GM12878 (cell line): ENCODE results near the gene SRBD1. TPM values are rescaled to one million over a fixed set of nuclear protein-coding genes. Genes with fewer than 3 reads are reported as not detected.

Experiments used
- ATAC-seq: fragments of 200-7000 bp; cut with Tn5 transposase; 3 replicates; pipeline ENCODE4 v1.9.1; 2020; ENCODE audit warnings: mild to moderate bottlenecking, moderate library complexity
- BruUV-seq: library from RNA; stranded (reverse); fragments of 400-500 nt; replicated peaks from 2 replicates; lab custom pipeline; 2021; lab: Mats Ljungman, UMichigan
- CTCF ChIA-PET: fragments of 300-600 bp; sonication (Branson Sonifier 250); formaldehyde crosslinking; extraction: SDS; loops from one replicate; lab custom pipeline; 2021; ENCODE audit warnings: inconsistent platforms; lab: Yijun Ruan, JAX
- POLR2A ChIA-PET: fragments of 350-600 bp; formaldehyde crosslinking; extraction: SDS; loops from one replicate; lab custom pipeline; 2021; ENCODE audit warnings: inconsistent platforms; lab: Charles Lee
- RAD21 ChIA-PET: fragments of 300-600 bp; sonication (Branson Sonifier 250); formaldehyde crosslinking; loops from one replicate; lab custom pipeline; 2023; ENCODE audit warnings: antibody characterized with exemption; ENCODE audit not compliant: unreplicated experiment; lab: Charles Lee
- SMC1A ChIA-PET: fragments of 300-600 bp; sonication (Branson Sonifier 250); formaldehyde crosslinking; loops from one replicate; lab custom pipeline; 2023; ENCODE audit not compliant: unreplicated experiment, uncharacterized antibody; lab: Charles Lee
- DNase-seq: peaks from one replicate; pipeline ENCODE4 v3.0.0-alpha.2; 2011; ENCODE audit warnings: low read depth, low spot score
- FAIRE-seq: peaks from 3 replicates; lab custom pipeline; 2011; peaks lifted over from hg19 to GRCh38; lab: Jason Lieb, UNC
- H2AFZ ChIP-seq: 2 replicates; pipeline ENCODE4 v1.6.0; 2011; ENCODE audit warnings: low read depth, low read length, control low read depth; ENCODE audit not compliant: control insufficient read depth
- H3K27ac ChIP-seq: 2 replicates; pipeline ENCODE4 v1.5.1; 2011; ENCODE audit warnings: control low read depth; ENCODE audit not compliant: control insufficient read depth, insufficient read depth
- H3K27me3 ChIP-seq, 2 experiments: replicated peaks in 1 of 2; 2 replicates each; pipeline versions ENCODE4 v1.6.0 to v1.6.1; 2011; ENCODE audit warnings: low read length in 1 of 2; ENCODE audit not compliant: control insufficient read depth in 2 of 2, insufficient read depth in 2 of 2
- H3K36me3 ChIP-seq, 2 experiments: 2 replicates each; pipeline ENCODE4 v1.5.1; 2011; ENCODE audit warnings: low read length in 1 of 2; ENCODE audit not compliant: control insufficient read depth in 2 of 2, insufficient read depth in 2 of 2
- H3K4me1 ChIP-seq: 2 replicates; pipeline ENCODE4 v1.6.1; 2011; ENCODE audit warnings: mild to moderate bottlenecking, low read length, moderate library complexity, mixed read lengths; ENCODE audit not compliant: control insufficient read depth, insufficient read depth
- H3K4me2 ChIP-seq: 2 replicates; pipeline ENCODE4 v1.6.0; 2011; ENCODE audit warnings: control low read depth; ENCODE audit not compliant: control insufficient read depth, insufficient read depth
- H3K4me3 ChIP-seq: fragments of 200-600 bp; sonication (generic); 2 replicates; pipeline ENCODE4 v1.5.1; 2016
- H3K79me2 ChIP-seq: 2 replicates; pipeline ENCODE4 v1.6.0; 2011; ENCODE audit warnings: low read length; ENCODE audit not compliant: control insufficient read depth, insufficient read depth
- H3K9ac ChIP-seq: 2 replicates; pipeline ENCODE4 v1.8.0; 2011; ENCODE audit warnings: low read length, control low read depth, mixed read lengths; ENCODE audit not compliant: control insufficient read depth, insufficient read depth
- H3K9me3 ChIP-seq: replicated peaks from 3 replicates; pipeline ENCODE4 v1.5.1; 2011; ENCODE audit warnings: mild to moderate bottlenecking, low read length; ENCODE audit not compliant: control insufficient read depth, insufficient read depth
- H4K20me1 ChIP-seq: 2 replicates; pipeline ENCODE4 v1.6.0; 2011; ENCODE audit not compliant: control insufficient read depth, insufficient read depth
- CUX1 ChIP-seq: IDR thresholded peaks from 2 replicates; pipeline ENCODE4 v1.6.1; 2012; ENCODE audit warnings: improper control_type of control experiment, low read depth, low read length; ENCODE audit not compliant: insufficient replicate concordance
- IKZF2 ChIP-seq, 2 experiments: fragments of 450-650 bp; IDR thresholded peaks; 2 replicates each; pipeline ENCODE4 v1.6.1; 2017; ENCODE audit warnings: mild to moderate bottlenecking in 2 of 2, moderate library complexity in 2 of 2
- KAT2A ChIP-seq: conservative IDR thresholded peaks from 2 replicates; pipeline ENCODE4 v1.6.1; 2011; ENCODE audit warnings: low read depth, low read length; ENCODE audit not compliant: control insufficient read depth
- PAX8 ChIP-seq: fragments of 450-650 bp; IDR thresholded peaks from 2 replicates; pipeline ENCODE4 v1.6.1; 2017; ENCODE audit warnings: mild to moderate bottlenecking, moderate library complexity
- POLR2AphosphoS5 ChIP-seq: IDR thresholded peaks from 2 replicates; pipeline ENCODE4 v1.6.1; 2011; ENCODE audit warnings: mild to moderate bottlenecking, low read length, inconsistent platforms
- SUZ12 ChIP-seq: fragments of 200-600 bp; sonication (generic); IDR thresholded peaks from one replicate; pipeline ENCODE4 v1.6.1; 2018; ENCODE audit warnings: antibody characterized with exemption, mild to moderate bottlenecking; ENCODE audit not compliant: unreplicated experiment
- ZNF207 ChIP-seq: fragments of 450-650 bp; IDR thresholded peaks from 2 replicates; pipeline ENCODE4 v1.6.1; 2014; ENCODE audit warnings: antibody characterized with exemption, mild to moderate bottlenecking, borderline replicate concordance
- WGBS: methylation state at CpG from one replicate; pipeline ENCODE4 v1.1.6; 2016; ENCODE audit warnings: low lambda C conversion rate; ENCODE audit not compliant: insufficient replicate concordance, insufficient coverage; ENCODE audit errors: missing lambda C conversion rate; 5-methylcytosine and 5-hydroxymethylcytosine counted together
- in situ Hi-C: fragments of 300-500 bp; cut with MboI; formaldehyde crosslinking; loops from 9 replicates; pipeline ENCODE4 v1.14.3; 2018; ENCODE audit warnings: mixed read lengths
- intact Hi-C: fragments of 100-400 bp; cut with micrococcal nuclease; formaldehyde crosslinking; loops from one replicate; pipeline ENCODE4 v1.14.2; 2022; ENCODE audit not compliant: unreplicated experiment
- polyA plus RNA-seq, 11 experiments: library from polyadenylated mRNA; depleted of rRNA in 4 of 11; unstranded in 6 of 11; stranded (reverse) in 5 of 11; fragments of >200 nt; fragmentation: Nextera tagmentation in 4 of 11; fragmentation: Illumina TruSeq in 1 of 11; extraction: Ambion mirVana in 4 of 11; extraction: Trizol in 1 of 11; gene quantifications; 1 replicate in 1 of 11; 2 replicates in 10 of 11; pipeline versions ENCODE4 v1.2.1 to v1.2.3, GENCODE V29; 2011 to 2016; ENCODE audit warnings: inconsistent platforms in 2 of 11, missing spikeins in 2 of 11, low read depth in 1 of 11
- total RNA-seq, 4 experiments: library from RNA; depleted of rRNA in 3 of 4; stranded (reverse); fragments of >200 nt in 3 of 4; fragmentation: Illumina TruSeq in 1 of 4; extraction: Trizol in 1 of 4; gene quantifications; 2 replicates each; pipeline versions ENCODE4 v1.2.1 to v1.2.3, GENCODE V29; 2013 to 2021
- TF ChIP-seq, protein P1 (sequence below): fragments of 450-650 bp; formaldehyde crosslinking; IDR thresholded peaks from 2 replicates; pipeline ENCODE4 v1.5.0; 2022; ENCODE audit warnings: mild to moderate bottlenecking, missing genetic modification characterization
- TF ChIP-seq, protein P2 (sequence below), 3 experiments: IDR thresholded peaks in 2 of 3; conservative IDR thresholded peaks in 1 of 3; 2 replicates each; pipeline ENCODE4 v1.5.1; 2011; ENCODE audit warnings: low read depth in 3 of 3, low read length in 3 of 3, mild to moderate bottlenecking in 3 of 3, control low read depth in 2 of 3, moderate library complexity in 2 of 3, inconsistent platforms in 1 of 3, mixed read lengths in 1 of 3; ENCODE audit not compliant: control insufficient read depth in 2 of 3, insufficient read depth in 1 of 3; ENCODE audit errors: extremely low read depth in 1 of 3

SRBD1 gene
- total and polyA plus RNA-seq, 10 of the 15 experiments (the other 5 are each of a cell fraction or from before 2014, with no cell fraction given), result 9.7 to 33.1 (median 20.1) TPM

- Histone ChIP-seq H3K4me2 (no peak overlapping the region), H3K27ac (no peak overlapping the region), H4K20me1 (no peaks in the 10 kb centered on the region), H3K36me3 (peaks cover 0 to 2% of the 10 kb centered on the region in 2 experiments; a peak in 2 of 4 replicates), H3K9ac (no peak overlapping the region), H3K79me2 (peaks cover 4% of the 10 kb centered on the region; the same call in 1 of the 2 replicates), H3K4me3 (no peak overlapping the region), H3K27me3 (no peaks in the 10 kb centered on the region), H3K4me1 (no peaks in the 10 kb centered on the region), H3K9me3 (no peaks in the 10 kb centered on the region), H2AFZ (no peak overlapping the region)
- no peak for ATAC-seq
- SMC1A ChIA-PET, result interaction anchor here (1.0 to 2.9 kb wide), 8 partner anchors 10 to 352 kb away, joined by 3 to 15 read pairs (median 4); no protein-coding TSS in a partner anchor
- in situ Hi-C loops, result no loop called here
- POLR2A ChIA-PET, result interaction anchor here (0.8 kb wide), 1 partner anchor 10 kb away, joined by 5 read pairs; no protein-coding TSS in a partner anchor
- intact Hi-C loops, result no loop called here
- 94% methylated on average over 2 of the region's 2 CpGs for WGBS
- RAD21 ChIA-PET, result interaction anchor here (1.4 to 1.5 kb wide), 2 partner anchors 12 to 16 kb away, joined by 3 to 4 read pairs; no protein-coding TSS in a partner anchor
- no TSS peak for BruUV-seq
- no peak for DNase-seq
- no peak for FAIRE-seq
- CTCF ChIA-PET, result interaction anchor here (0.9 to 2.0 kb wide), 9 partner anchors 14 to 602 kb away, joined by 3 to 7 read pairs (median 4); partner anchors contain the start of gene SRBD1
- no peak for TF ChIP-seq SUZ12
- no peak for TF ChIP-seq POLR2AphosphoS5
- TF ChIP-seq KAT2A, result no peak
- TF ChIP-seq, protein P1, sequence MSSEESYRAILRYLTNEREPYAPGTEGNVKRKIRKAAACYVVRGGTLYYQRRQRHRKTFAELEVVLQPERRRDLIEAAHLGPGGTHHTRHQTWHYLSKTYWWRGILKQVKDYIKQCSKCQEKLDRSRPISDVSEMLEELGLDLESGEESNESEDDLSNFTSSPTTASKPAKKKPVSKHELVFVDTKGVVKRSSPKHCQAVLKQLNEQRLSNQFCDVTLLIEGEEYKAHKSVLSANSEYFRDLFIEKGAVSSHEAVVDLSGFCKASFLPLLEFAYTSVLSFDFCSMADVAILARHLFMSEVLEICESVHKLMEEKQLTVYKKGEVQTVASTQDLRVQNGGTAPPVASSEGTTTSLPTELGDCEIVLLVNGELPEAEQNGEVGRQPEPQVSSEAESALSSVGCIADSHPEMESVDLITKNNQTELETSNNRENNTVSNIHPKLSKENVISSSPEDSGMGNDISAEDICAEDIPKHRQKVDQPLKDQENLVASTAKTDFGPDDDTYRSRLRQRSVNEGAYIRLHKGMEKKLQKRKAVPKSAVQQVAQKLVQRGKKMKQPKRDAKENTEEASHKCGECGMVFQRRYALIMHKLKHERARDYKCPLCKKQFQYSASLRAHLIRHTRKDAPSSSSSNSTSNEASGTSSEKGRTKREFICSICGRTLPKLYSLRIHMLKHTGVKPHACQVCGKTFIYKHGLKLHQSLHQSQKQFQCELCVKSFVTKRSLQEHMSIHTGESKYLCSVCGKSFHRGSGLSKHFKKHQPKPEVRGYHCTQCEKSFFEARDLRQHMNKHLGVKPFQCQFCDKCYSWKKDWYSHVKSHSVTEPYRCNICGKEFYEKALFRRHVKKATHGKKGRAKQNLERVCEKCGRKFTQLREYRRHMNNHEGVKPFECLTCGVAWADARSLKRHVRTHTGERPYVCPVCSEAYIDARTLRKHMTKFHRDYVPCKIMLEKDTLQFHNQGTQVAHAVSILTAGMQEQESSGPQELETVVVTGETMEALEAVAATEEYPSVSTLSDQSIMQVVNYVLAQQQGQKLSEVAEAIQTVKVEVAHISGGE, result no peak
- TF ChIP-seq PAX8, result no peak
- no peak for TF ChIP-seq IKZF2 (IDR thresholded peaks at IDR 0.05)
- no peak for TF ChIP-seq CUX1
- TF ChIP-seq, protein P2, sequence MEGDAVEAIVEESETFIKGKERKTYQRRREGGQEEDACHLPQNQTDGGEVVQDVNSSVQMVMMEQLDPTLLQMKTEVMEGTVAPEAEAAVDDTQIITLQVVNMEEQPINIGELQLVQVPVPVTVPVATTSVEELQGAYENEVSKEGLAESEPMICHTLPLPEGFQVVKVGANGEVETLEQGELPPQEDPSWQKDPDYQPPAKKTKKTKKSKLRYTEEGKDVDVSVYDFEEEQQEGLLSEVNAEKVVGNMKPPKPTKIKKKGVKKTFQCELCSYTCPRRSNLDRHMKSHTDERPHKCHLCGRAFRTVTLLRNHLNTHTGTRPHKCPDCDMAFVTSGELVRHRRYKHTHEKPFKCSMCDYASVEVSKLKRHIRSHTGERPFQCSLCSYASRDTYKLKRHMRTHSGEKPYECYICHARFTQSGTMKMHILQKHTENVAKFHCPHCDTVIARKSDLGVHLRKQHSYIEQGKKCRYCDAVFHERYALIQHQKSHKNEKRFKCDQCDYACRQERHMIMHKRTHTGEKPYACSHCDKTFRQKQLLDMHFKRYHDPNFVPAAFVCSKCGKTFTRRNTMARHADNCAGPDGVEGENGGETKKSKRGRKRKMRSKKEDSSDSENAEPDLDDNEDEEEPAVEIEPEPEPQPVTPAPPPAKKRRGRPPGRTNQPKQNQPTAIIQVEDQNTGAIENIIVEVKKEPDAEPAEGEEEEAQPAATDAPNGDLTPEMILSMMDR (IDR thresholded peaks at IDR 0.05 in 2 of 3, conservative IDR thresholded peaks at IDR 0.05 in 1 of 3; ENCODE audit: control insufficient read depth in 2 of 3, extremely low read depth in 1 of 3, insufficient read depth in 1 of 3, low read depth in 3 of 3, low read length in 3 of 3), result no peak
- no peak for TF ChIP-seq ZNF207
Measured at GRCh38 chr2:45583977-45584376, 27.1 kb downstream of the SRBD1 start.
